ENCODE results near the gene FRMD4A. TPM values are rescaled to one million over a fixed set of nuclear protein-coding genes. Genes with fewer than 3 reads are reported as not detected.
"Not testable (repeated sequence)": the region's sequence is repeated elsewhere in the genome, so short reads cannot be mapped to it uniquely, and the experiment has no call there.

FRMD4A gene
- total and polyA plus RNA-seq, 12 donors = 9.1 to 29.6 (median 14.6) TPM

GRCh38 chr10:14047431-14047830 lies 283.3 kb downstream of the FRMD4A start:
- no peaks in the 10 kb centered on the region for H3K36me3 ChIP-seq (replicated peaks in 1 of 2)
- no peaks in the 10 kb centered on the region for H3K27me3 ChIP-seq
- no peaks in the 10 kb centered on the region for H3K9me3 ChIP-seq (replicated peaks in 1 of 3)
- H3K27ac ChIP-seq = no peak overlapping the region
- H3K4me3 ChIP-seq = no peak overlapping the region
- no peak for DNase-seq
- intact Hi-C loops (cut with DNase I) = no loop called here
- TF ChIP-seq CTCF (IDR thresholded peaks at IDR 0.05) = no peak
- no peaks in the 10 kb centered on the region for H3K4me1 ChIP-seq (replicated peaks in 1 of 2)
- WGBS, 4 donors = 70 to 85% (median 79%) methylated on average over 2 of the region's 2 CpGs

- H3K4me3 ChIP-seq; H3K27me3 ChIP-seq; intact Hi-C loops (cut with DNase I); H3K36me3 ChIP-seq (replicated peaks in 1 of 2); DNase-seq; H3K9me3 ChIP-seq (replicated peaks in 1 of 3): not testable (repeated sequence)
- Histone ChIP-seq H3K27ac (peak overlapping the region in 2 of 5 donors; percentile 31 to 45), H3K4me1 (replicated peaks in 1 of 2) (peaks cover 0 to 14% of the 10 kb centered on the region in 2 donors)
- 79 to 88% (median 86%) methylated on average over 7 of the region's 7 CpGs for WGBS, 4 donors
Observed at GRCh38 chr10:14042051-14042450, 288.7 kb downstream of the FRMD4A start.

GRCh38 chr10:14040787-14041631 lies 289.7 kb downstream of the FRMD4A start:
- no peaks in the 10 kb centered on the region for H3K36me3 ChIP-seq (replicated peaks in 1 of 2)
- TF ChIP-seq CTCF (IDR thresholded peaks at IDR 0.05) = no peak
- no peak for TF ChIP-seq POLR2A (IDR thresholded peaks at IDR 0.05)
- H3K4me3 ChIP-seq = no peak overlapping the region
- intact Hi-C loops (cut with DNase I) = no loop called here
- 39 to 49% (median 44%) methylated on average over 9 of the region's 9 CpGs for WGBS, 4 donors
- no peaks in the 10 kb centered on the region for H3K27me3 ChIP-seq
- no peaks in the 10 kb centered on the region for H3K9me3 ChIP-seq (replicated peaks in 1 of 3)
- no peak for DNase-seq
- peaks cover 0 to 14% of the 10 kb centered on the region in 2 donors for H3K4me1 ChIP-seq (replicated peaks in 1 of 2)
- H3K27ac ChIP-seq = peak overlapping the region in 3 of 5 donors; percentile 12 to 49 (median 45)

GRCh38 chr10:14039968-14040668 lies 290.6 kb downstream of the FRMD4A start:
- Histone ChIP-seq H3K36me3 (replicated peaks in 1 of 2) (no peaks in the 10 kb centered on the region), H3K27ac (peak overlapping the region in 3 of 5 donors; percentile 12 to 49 (median 45)), H3K27me3 (no peaks in the 10 kb centered on the region), H3K4me3 (no peak overlapping the region), H3K9me3 (replicated peaks in 1 of 3) (no peaks in the 10 kb centered on the region), H3K4me1 (replicated peaks in 1 of 2) (peaks cover 0 to 14% of the 10 kb centered on the region in 2 donors)
- TF ChIP-seq POLR2A (IDR thresholded peaks at IDR 0.05) (no peak), CTCF (IDR thresholded peaks at IDR 0.05) (no peak)
- no peak for DNase-seq
- 68 to 75% (median 72%) methylated on average over 4 of the region's 4 CpGs for WGBS, 4 donors
- intact Hi-C loops (cut with DNase I) = no loop called here
